Gastroesophageal sphincter (tissue), 4 donors: ENCODE measurements around the gene CACNA2D3. TPM values are rescaled to one million over a fixed set of nuclear protein-coding genes. Genes with fewer than 3 reads are reported as not detected.
"Not testable (repeated sequence)": the region's sequence is repeated elsewhere in the genome, so short reads cannot be mapped to it uniquely, and the experiment has no call there.

Source experiments
- ATAC-seq: fragments of 150-250 bp; one replicate; pipeline ENCODE4 v1.9.1; 2016; ENCODE audit warnings: mild to moderate bottlenecking, moderate library complexity
- H3K27ac ChIP-seq, 4 donors: fragments of 200-600 bp; sonication (generic) in 3 of 4; 1 replicate in 3 of 4; 2 replicates in 1 of 4; pipeline ENCODE4 v1.5.1; 2016 to 2019
- H3K27me3 ChIP-seq: fragments of 200-600 bp; sonication (generic); one replicate; pipeline ENCODE4 v1.5.1; 2019
- H3K36me3 ChIP-seq, 2 donors: fragments of 200-600 bp; sonication (generic); one replicate each; pipeline ENCODE4 v1.5.1; 2019; ENCODE audit warnings: control low read depth in 1 of 2
- H3K4me1 ChIP-seq, 3 donors: fragments of 200-600 bp; sonication (generic); 1 replicate in 2 of 3; 2 replicates in 1 of 3; pipeline ENCODE4 v1.5.1; 2016 to 2019; ENCODE audit warnings: control low read depth in 2 of 3
- H3K4me3 ChIP-seq, 2 donors: fragments of 200-600 bp; sonication (generic); one replicate each; pipeline ENCODE4 v1.5.1; 2019; ENCODE audit warnings: mild to moderate bottlenecking in 1 of 2, moderate library complexity in 1 of 2
- H3K9me3 ChIP-seq, 3 donors: fragments of 200-600 bp; sonication (generic); one replicate each; pipeline ENCODE4 v1.5.1; 2017 to 2019; ENCODE audit warnings: control low read depth in 2 of 3
- EP300 ChIP-seq: sonication (generic); formaldehyde crosslinking; IDR thresholded peaks from one replicate; pipeline ENCODE4 v1.6.1; 2017; ENCODE audit warnings: antibody characterized with exemption, mild to moderate bottlenecking
- POLR2A ChIP-seq, 2 donors: fragments of 450-650 bp; IDR thresholded peaks; one replicate each; pipeline ENCODE4 v1.6.1; 2017; ENCODE audit warnings: antibody characterized with exemption in 2 of 2, mild to moderate bottlenecking in 2 of 2, moderate library complexity in 1 of 2
- POLR2AphosphoS5 ChIP-seq: sonication (generic); formaldehyde crosslinking; IDR thresholded peaks from one replicate; pipeline ENCODE4 v1.6.1; 2017; ENCODE audit warnings: antibody characterized with exemption
- WGBS, 2 donors: methylation state at CpG; one replicate each; pipeline ENCODE4 v1.1.5; 2018; ENCODE audit warnings: low coverage in 1 of 2; 5-methylcytosine and 5-hydroxymethylcytosine counted together
- total RNA-seq, 4 donors: library from RNA; depleted of rRNA; stranded (reverse); fragments of >200 nt; gene quantifications; one replicate each; pipeline ENCODE4 v1.1.0, GENCODE V29; 2016
- TF ChIP-seq, protein P1 (sequence below), 4 experiments: fragments of 200-600 bp in 2 of 4; fragments of 450-650 bp in 2 of 4; sonication (generic) in 1 of 4; IDR thresholded peaks; one replicate each; pipeline ENCODE4 v1.5.1; 2017 to 2019; ENCODE audit warnings: antibody characterized with exemption in 4 of 4, mild to moderate bottlenecking in 2 of 4, moderate library complexity in 2 of 4

The CACNA2D3 gene
- total RNA-seq, 4 donors from 2014 or later: 0.94 to 6.5 (median 3.5) TPM

DNA sequence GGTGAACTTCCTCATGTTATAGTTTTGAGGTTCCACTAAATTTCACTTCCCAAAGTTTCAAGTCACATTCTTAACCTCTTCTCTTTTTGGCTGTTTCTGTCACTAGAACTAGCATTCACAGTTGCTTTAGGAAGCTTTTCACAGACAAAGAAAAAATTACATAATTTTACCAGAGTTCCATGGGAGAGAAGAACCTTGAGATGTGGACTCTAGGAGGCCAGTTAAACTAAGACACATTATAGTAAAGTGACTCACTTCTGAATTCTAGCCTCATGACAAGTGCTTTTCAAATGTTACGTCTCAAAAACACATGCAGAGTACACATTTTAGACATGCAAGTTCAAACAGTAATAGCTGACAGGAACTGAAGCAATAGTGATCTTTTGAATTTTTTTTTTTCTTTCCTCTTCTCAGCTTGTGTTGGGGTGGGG lies 845.4 kb downstream of the CACNA2D3 start:
- peak; percentile 34 for ATAC-seq
- 90 to 100% methylated on average over 1 of the region's 1 CpG for WGBS, 2 donors
- H3K4me3 ChIP-seq: no peak overlapping the region
- H3K36me3 ChIP-seq: no peaks in the 10 kb centered on the region
- no peaks in the 10 kb centered on the region for H3K9me3 ChIP-seq
- H3K4me1 ChIP-seq: no peaks in the 10 kb centered on the region
- H3K27ac ChIP-seq: no peak overlapping the region
- TF ChIP-seq, protein P1, sequence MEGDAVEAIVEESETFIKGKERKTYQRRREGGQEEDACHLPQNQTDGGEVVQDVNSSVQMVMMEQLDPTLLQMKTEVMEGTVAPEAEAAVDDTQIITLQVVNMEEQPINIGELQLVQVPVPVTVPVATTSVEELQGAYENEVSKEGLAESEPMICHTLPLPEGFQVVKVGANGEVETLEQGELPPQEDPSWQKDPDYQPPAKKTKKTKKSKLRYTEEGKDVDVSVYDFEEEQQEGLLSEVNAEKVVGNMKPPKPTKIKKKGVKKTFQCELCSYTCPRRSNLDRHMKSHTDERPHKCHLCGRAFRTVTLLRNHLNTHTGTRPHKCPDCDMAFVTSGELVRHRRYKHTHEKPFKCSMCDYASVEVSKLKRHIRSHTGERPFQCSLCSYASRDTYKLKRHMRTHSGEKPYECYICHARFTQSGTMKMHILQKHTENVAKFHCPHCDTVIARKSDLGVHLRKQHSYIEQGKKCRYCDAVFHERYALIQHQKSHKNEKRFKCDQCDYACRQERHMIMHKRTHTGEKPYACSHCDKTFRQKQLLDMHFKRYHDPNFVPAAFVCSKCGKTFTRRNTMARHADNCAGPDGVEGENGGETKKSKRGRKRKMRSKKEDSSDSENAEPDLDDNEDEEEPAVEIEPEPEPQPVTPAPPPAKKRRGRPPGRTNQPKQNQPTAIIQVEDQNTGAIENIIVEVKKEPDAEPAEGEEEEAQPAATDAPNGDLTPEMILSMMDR (IDR thresholded peaks at IDR 0.05): no peak
- H3K27me3 ChIP-seq: no peaks in the 10 kb centered on the region

DNA sequence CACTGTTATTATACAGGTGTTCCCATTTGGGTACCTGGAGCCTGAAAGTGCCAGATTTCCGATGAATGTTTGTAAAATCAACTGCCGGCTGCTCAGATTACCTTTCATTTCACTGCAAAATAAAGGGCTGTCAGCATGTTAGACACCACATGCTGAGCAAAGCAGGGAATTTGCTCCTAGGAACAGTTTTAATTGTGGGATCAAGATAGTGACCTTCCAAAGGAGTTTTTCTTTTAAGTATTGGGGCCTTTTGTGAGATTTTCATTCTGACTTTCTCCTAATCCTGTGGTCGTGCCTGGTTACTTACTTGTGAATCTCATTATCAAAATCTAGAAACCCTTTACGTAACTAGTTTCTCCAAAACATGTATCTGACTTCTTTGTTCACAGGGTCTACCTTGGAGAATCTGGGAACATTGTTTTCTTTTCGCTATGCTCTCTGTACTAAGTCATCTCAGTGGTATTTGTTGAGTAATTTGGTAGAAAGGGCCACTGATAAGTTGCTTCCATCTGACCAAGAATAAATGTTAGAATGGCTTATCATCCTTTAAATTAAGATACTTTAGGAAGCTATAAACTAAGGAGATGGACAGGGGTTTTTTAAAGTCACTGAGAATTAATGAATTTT lies 846.3 kb downstream of the CACNA2D3 start:
- Histone ChIP-seq H3K27me3 (no peaks in the 10 kb centered on the region), H3K4me3 (no peak overlapping the region), H3K27ac (no peak overlapping the region), H3K36me3 (no peaks in the 10 kb centered on the region), H3K9me3 (no peaks in the 10 kb centered on the region), H3K4me1 (no peaks in the 10 kb centered on the region)
- ATAC-seq: no peak
- WGBS, 2 donors: 75 to 100% methylated on average over 2 to 5 of the region's 5 CpGs
- TF ChIP-seq EP300: no peak
- TF ChIP-seq, protein P1 (IDR thresholded peaks at IDR 0.05): no peak
- no peak for TF ChIP-seq POLR2A (IDR thresholded peaks at IDR 0.05)

DNA sequence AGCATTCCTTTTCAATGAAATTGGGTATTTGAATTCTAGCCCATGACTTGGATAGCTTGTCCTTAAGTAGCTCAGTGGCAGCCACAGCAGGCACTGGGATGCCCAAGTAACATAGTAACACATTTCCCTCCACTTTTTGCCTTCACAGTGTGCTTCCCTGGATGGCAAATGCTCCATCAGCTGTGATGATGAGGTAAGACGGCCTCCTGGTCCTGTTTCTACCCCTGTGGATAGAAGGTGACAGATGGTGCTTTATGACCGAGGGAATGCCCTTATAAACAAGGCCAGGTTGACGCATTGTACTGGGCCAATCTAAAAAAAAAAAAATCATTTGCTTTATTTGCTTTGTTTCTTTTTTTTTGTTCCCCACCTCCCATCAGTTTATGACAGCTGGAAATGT lies 847.3 kb downstream of the CACNA2D3 start:
- Histone ChIP-seq H3K27me3 (no peaks in the 10 kb centered on the region), H3K27ac (no peak overlapping the region), H3K36me3 (no peaks in the 10 kb centered on the region), H3K4me1 (no peaks in the 10 kb centered on the region), H3K9me3 (no peaks in the 10 kb centered on the region), H3K4me3 (no peak overlapping the region)
- 97 to 100% methylated on average over 2 to 3 of the region's 3 CpGs for WGBS, 2 donors
- TF ChIP-seq EP300 (no peak), POLR2AphosphoS5 (no peak), POLR2A (IDR thresholded peaks at IDR 0.05) (no peak)
- TF ChIP-seq, protein P1 (IDR thresholded peaks at IDR 0.05): no peak
- no peak for ATAC-seq

DNA sequence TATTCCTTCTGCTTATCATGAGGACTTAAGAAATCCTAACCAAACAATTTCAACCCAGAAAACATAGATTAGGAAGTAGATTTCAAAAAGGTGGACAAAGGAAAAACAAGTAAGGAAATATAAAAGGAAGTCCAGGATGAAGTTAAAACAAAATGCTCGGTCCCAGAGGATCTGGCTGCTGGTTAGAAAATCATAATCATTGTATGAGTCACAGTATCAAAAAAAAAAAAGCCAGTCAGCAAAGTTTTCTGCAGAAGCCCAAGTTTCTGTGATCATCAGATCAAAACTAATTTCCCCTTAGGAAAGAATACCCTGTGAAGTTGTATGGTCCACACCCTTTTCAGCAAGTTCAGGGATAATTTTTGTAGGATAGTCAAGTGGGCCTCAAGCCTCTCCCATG lies 848.5 kb downstream of the CACNA2D3 start:
- H3K27ac ChIP-seq: no peak overlapping the region
- no peaks in the 10 kb centered on the region for H3K4me1 ChIP-seq
- H3K36me3 ChIP-seq: no peaks in the 10 kb centered on the region
- H3K27me3 ChIP-seq: no peaks in the 10 kb centered on the region
- H3K4me3 ChIP-seq: no peak overlapping the region
- ATAC-seq: no peak
- TF ChIP-seq EP300 (no peak), POLR2A (IDR thresholded peaks at IDR 0.05) (no peak), POLR2AphosphoS5 (no peak)
- TF ChIP-seq, protein P1 (IDR thresholded peaks at IDR 0.05): no peak
- no peaks in the 10 kb centered on the region for H3K9me3 ChIP-seq
- WGBS, 2 donors: 0 to 7% methylated on average over 1 of the region's 1 CpG

DNA sequence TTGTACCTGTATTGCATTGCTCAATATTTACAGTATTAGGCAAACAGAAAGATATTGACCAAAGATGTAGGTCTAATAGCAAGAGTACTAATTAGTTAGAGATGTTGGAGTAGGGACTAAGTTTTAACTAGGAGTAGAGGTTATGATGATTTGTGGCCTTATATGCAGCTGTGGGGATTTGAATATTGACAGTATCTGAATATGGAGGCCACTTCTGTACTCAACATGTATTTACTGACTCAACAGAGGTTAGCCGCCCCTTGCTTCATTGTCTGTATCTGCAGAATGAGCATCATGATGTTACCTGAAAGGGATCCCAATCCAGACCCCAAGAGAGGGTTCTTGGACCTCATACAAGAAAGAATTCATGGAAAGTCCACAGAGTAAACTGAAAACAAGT lies 855.1 kb downstream of the CACNA2D3 start:
- Histone ChIP-seq H3K27ac (no peak overlapping the region), H3K4me1 (no peaks in the 10 kb centered on the region), H3K27me3 (no peaks in the 10 kb centered on the region), H3K36me3 (no peaks in the 10 kb centered on the region), H3K4me3 (no peak overlapping the region), H3K9me3 (no peaks in the 10 kb centered on the region)
- no peak for ATAC-seq
- TF ChIP-seq POLR2AphosphoS5 (no peak), EP300 (no peak), POLR2A (IDR thresholded peaks at IDR 0.05) (no peak)
- TF ChIP-seq, protein P1 (IDR thresholded peaks at IDR 0.05): no peak
- 91 to 100% methylated on average over 1 of the region's 1 CpG for WGBS, 2 donors

DNA sequence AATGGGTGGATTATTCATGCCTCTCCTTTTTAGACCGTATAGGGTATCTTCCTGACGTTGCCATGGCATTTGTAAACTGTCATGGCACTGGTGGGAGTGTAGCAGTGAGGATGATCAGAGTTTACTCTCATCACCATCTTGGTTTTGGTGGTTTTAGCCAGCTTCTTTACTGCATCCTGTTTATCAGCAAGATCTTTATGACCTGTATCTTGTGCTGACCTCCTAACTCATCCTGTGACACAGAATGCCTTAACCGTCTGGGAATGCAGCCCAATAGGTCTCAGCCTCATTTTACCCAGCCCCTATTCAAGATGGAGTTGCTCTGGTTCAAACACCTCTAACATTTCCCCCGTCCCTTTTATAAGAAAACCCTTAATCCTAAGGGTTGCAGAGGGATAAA lies 855.6 kb downstream of the CACNA2D3 start:
- H3K9me3 ChIP-seq, ATAC-seq, H3K4me3 ChIP-seq, H3K27ac ChIP-seq, H3K36me3 ChIP-seq, H3K4me1 ChIP-seq, H3K27me3 ChIP-seq: not testable (repeated sequence)
- WGBS, 2 donors: 58 to 76% methylated on average over 2 to 4 of the region's 4 CpGs
